Upper lobe of right lung (tissue), 1 donor: ENCODE data around the gene HOGA1. TPM values are rescaled to one million over a fixed set of nuclear protein-coding genes. Genes with fewer than 3 reads are reported as not detected.
A peak's percentile ranks its signal among the peaks of the same experiment; 100 is the strongest.
"Not testable (repeated sequence)": the region's sequence is repeated elsewhere in the genome, so short reads cannot be mapped to it uniquely, and the experiment has no call there.

Experiments
- ATAC-seq: fragments of 200-7000 bp; cut with Tn5 transposase; one replicate; pipeline ENCODE4 v1.9.1; 2020; ENCODE audit warnings: mild to moderate bottlenecking, moderate library complexity
- DNase-seq: peaks from one replicate; pipeline ENCODE4 v3.0.0-alpha.2; 2020
- H3K27ac ChIP-seq: fragments of 200-600 bp; one replicate; pipeline ENCODE4 v1.8.0; 2022
- H3K27me3 ChIP-seq: fragments of 200-600 bp; one replicate; pipeline ENCODE4 v1.8.0; 2022; ENCODE audit warnings: mild to moderate bottlenecking
- H3K36me3 ChIP-seq: fragments of 200-600 bp; one replicate; pipeline ENCODE4 v1.8.0; 2022
- H3K4me1 ChIP-seq: fragments of 200-600 bp; one replicate; pipeline ENCODE4 v1.8.0; 2022
- H3K4me3 ChIP-seq: fragments of 200-600 bp; one replicate; pipeline ENCODE4 v1.8.0; 2022; ENCODE audit warnings: mild to moderate bottlenecking
- H3K9me3 ChIP-seq: fragments of 200-600 bp; one replicate; pipeline ENCODE4 v1.8.0; 2022
- intact Hi-C: fragments of 100-400 bp; cut with DNase I; formaldehyde crosslinking; loops from one replicate; pipeline ENCODE4 v1.11.0; 2022
- total RNA-seq: library from RNA; stranded (reverse); fragmentation: NEBNext Ultra II Directional; extraction: Animal tissue kit (Norgen Biotek cat#: 25700); gene quantifications from one replicate; pipeline ENCODE4 v1.2.1, GENCODE V29; 2021
- TF ChIP-seq, protein P1 (sequence below): fragments of 200-600 bp; IDR thresholded peaks from one replicate; pipeline ENCODE4 v1.8.0; 2022; ENCODE audit warnings: antibody characterized with exemption
- donor health status: DM: no; HTN: yes; CAD: no; lungs with severe emphysema.

HOGA1 gene
- total RNA-seq, 1 donor from 2014 or later, result 2.3 TPM

DNA sequence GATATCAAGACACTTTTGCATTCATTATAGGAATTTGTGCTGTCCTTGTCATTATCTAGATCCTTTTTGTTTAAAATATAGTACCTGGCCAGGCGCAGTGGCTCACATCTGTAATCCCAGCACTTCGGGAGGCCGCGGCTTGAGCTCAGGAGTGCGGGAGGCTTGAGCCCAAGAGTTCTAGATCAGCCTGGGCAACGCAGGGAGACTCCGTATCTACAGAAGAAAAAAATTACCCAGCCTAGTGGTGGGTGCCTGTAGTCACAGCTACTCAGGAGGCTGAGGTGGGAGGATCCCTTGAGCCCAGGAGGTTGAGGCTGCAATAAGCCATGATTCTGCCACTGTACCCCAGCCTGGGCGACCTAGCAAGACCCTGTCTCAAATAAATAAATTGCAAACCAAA is 49.7 kb downstream of the HOGA1 start:
- Histone ChIP-seq H3K27ac (peak overlapping the region; percentile 70), H3K9me3 (no peaks in the 10 kb centered on the region), H3K4me3 (peak overlapping the region; percentile 81), H3K27me3 (no peaks in the 10 kb centered on the region), H3K36me3 (no peaks in the 10 kb centered on the region), H3K4me1 (peaks cover 4% of the 10 kb centered on the region)
- intact Hi-C loops, result no loop called here
- DNase-seq (no peak), ATAC-seq (peak; percentile 46)
- TF ChIP-seq, protein P1, sequence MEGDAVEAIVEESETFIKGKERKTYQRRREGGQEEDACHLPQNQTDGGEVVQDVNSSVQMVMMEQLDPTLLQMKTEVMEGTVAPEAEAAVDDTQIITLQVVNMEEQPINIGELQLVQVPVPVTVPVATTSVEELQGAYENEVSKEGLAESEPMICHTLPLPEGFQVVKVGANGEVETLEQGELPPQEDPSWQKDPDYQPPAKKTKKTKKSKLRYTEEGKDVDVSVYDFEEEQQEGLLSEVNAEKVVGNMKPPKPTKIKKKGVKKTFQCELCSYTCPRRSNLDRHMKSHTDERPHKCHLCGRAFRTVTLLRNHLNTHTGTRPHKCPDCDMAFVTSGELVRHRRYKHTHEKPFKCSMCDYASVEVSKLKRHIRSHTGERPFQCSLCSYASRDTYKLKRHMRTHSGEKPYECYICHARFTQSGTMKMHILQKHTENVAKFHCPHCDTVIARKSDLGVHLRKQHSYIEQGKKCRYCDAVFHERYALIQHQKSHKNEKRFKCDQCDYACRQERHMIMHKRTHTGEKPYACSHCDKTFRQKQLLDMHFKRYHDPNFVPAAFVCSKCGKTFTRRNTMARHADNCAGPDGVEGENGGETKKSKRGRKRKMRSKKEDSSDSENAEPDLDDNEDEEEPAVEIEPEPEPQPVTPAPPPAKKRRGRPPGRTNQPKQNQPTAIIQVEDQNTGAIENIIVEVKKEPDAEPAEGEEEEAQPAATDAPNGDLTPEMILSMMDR, result peak; percentile 26

DNA sequence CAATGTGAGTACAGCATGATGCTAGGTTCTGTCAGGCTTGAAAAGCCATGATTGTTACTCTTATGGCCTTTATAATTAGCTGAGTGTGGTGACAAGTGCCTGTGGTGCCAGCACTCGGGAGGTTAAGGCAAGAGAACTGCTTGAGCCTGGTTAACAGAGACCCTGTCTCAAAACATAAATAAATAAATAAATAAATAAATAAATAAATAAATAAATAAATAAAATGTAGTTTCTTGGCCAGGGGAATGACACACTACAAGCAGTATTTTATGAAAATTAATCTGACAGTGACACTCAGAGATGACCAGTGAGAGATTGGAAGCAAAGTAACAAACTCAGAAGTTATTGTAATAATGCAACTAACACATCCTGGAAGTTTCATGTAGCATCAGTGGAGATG is 51.4 kb downstream of the HOGA1 start:
- TF ChIP-seq, protein P1, result no peak
- no peak for DNase-seq
- no peak for ATAC-seq
- no peak overlapping the region for H3K27ac ChIP-seq
- H3K4me1 ChIP-seq, result peaks cover 4% of the 10 kb centered on the region
- no peaks in the 10 kb centered on the region for H3K27me3 ChIP-seq
- H3K36me3 ChIP-seq, result no peaks in the 10 kb centered on the region
- no peak overlapping the region for H3K4me3 ChIP-seq
- no peaks in the 10 kb centered on the region for H3K9me3 ChIP-seq
- intact Hi-C loops, result no loop called here

GRCh38 chr10:97639090-97639489 is 54.9 kb downstream of the HOGA1 start:
- intact Hi-C loops, DNase-seq: not testable (repeated sequence)

GRCh38 chr10:97640174-97640867 is 56.1 kb downstream of the HOGA1 start, which contains the start of gene PI4K2A:
TSS of gene PI4K2A (plus strand) at chr10:97640671. CDS start at chr10:97640743, 72 bp downstream.
- H3K36me3 ChIP-seq, result peaks cover 6% of the 10 kb centered on the region
- H3K27me3 ChIP-seq, result no peaks in the 10 kb centered on the region
- intact Hi-C loops, result no loop called here
- peak within 1 kb of the TSS; percentile 85 for H3K27ac ChIP-seq
- peak within 1 kb of the TSS; percentile 83 for H3K4me3 ChIP-seq
- H3K9me3 ChIP-seq, result no peaks in the 10 kb centered on the region
- H3K4me1 ChIP-seq, result peaks cover 17% of the 10 kb centered on the region
- TF ChIP-seq, protein P1, result no peak
- ATAC-seq (peak; percentile 99), DNase-seq (peak; percentile 99)

More at GRCh38 chr10:97639090-97639489, 54.9 kb downstream of the HOGA1 start:
- not testable (repeated sequence) for H3K9me3 ChIP-seq, H3K36me3 ChIP-seq, H3K27me3 ChIP-seq, H3K27ac ChIP-seq, H3K4me3 ChIP-seq, ATAC-seq
- peaks cover 17% of the 10 kb centered on the region for H3K4me1 ChIP-seq

DNA sequence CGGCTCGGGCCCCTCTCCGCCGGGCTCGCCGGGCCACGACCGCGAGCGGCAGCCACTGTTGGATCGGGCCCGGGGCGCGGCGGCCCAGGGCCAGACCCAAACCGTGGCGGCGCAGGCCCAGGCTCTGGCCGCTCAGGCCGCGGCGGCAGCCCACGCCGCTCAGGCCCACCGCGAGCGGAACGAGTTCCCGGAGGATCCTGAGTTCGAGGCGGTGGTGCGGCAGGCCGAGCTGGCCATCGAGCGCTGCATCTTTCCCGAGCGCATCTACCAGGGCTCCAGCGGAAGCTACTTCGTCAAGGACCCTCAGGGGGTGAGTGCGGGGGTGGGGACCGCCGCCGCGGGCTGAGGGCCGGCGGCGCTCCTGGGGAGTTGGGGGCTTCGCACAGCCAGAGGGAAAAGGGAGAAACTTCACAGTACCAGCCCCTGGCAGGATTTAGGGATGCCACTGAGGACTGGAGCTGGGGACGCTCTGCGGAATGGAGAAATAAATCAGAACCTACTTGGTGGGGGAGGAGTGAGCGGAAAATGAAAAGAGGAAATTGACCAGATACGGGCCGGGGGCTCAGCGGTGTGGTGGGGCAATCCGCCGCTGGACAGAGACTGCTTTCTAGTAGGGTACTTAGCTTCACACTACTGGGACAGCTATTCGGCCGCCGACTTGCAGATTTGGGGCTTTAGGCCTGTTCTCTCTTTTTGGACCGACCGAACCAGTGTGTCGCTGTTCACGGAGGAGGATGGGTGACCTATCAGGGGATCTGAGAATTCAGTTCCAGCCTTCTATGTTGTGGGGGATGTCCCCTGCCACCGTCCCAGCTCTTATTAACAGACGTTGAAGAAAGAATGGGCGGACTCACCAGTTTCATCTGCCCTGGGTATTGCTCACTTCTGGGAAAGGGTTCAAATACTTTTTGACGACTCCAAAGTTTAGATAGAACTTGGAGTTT is 57.0 kb downstream of the HOGA1 start:
- ATAC-seq (peak; percentile 54), DNase-seq (peak; percentile 73)
- Histone ChIP-seq H3K27ac (peak overlapping the region; percentile 85), H3K4me3 (peak overlapping the region; percentile 83), H3K27me3 (no peaks in the 10 kb centered on the region), H3K36me3 (peaks cover 6% of the 10 kb centered on the region), H3K9me3 (no peaks in the 10 kb centered on the region), H3K4me1 (peaks cover 17% of the 10 kb centered on the region)
- intact Hi-C loops, result no loop called here
- TF ChIP-seq, protein P1, result no peak

- H3K27ac ChIP-seq, ATAC-seq, H3K9me3 ChIP-seq, DNase-seq, H3K36me3 ChIP-seq, H3K27me3 ChIP-seq, intact Hi-C loops: not testable (repeated sequence)
- H3K4me3 ChIP-seq, result peak overlapping the region; percentile 83
- H3K4me1 ChIP-seq, result peaks cover 19% of the 10 kb centered on the region
These were observed 58.4 kb downstream of the HOGA1 start for GRCh38 chr10:97642471-97643159.
